HCT116 (cell line): ENCODE results near the gene GPATCH2L. TPM values are rescaled to one million over a fixed set of nuclear protein-coding genes. Genes with fewer than 3 reads are reported as not detected.

Experiments used
- ATAC-seq: fragments of 200-7000 bp; cut with Tn5 transposase; 2 replicates; pipeline ENCODE4 v1.9.1; 2020; ENCODE audit warnings: mild to moderate bottlenecking, moderate library complexity
- BruUV-seq: library from RNA; stranded (reverse); fragments of 400-500 nt; replicated peaks from 2 replicates; lab custom pipeline; 2021; lab: Mats Ljungman, UMichigan
- CTCF ChIA-PET: fragments of 300-600 bp; sonication (Branson Sonifier 250); formaldehyde crosslinking; loops from one replicate; lab custom pipeline; 2021; ENCODE audit warnings: antibody characterized with exemption; lab: Charles Lee
- POLR2A ChIA-PET: fragments of 300-600, 350-600 bp; sonication (Branson Sonifier 250); formaldehyde crosslinking; loops from one replicate; lab custom pipeline; 2021; ENCODE audit warnings: antibody characterized with exemption; lab: Charles Lee
- RAD21 ChIA-PET, 2 experiments: fragments of 300-600 bp; sonication (Branson Sonifier 250); formaldehyde crosslinking; loops; one replicate each; lab custom pipeline; 2023; ENCODE audit warnings: low total read pairs in 2 of 2; ENCODE audit not compliant: uncharacterized antibody in 2 of 2, unreplicated experiment in 2 of 2, low non-redundant PET in 1 of 2; lab: Charles Lee
- DNase-seq: peaks from one replicate; pipeline ENCODE4 v3.0.0-alpha.2; 2010; ENCODE audit warnings: low read depth, low spot score
- H2AFZ ChIP-seq: fragments of 200-600 bp; shearing (Covaris generic), sonication (generic); 2 replicates; pipeline ENCODE4 v1.6.1; 2017; ENCODE audit warnings: low read depth, mixed run types, mixed read lengths, antibody characterized with exemption, low read length; ENCODE audit not compliant: poor library complexity, severe bottlenecking
- H3K27ac ChIP-seq: 2 replicates; pipeline ENCODE4 v1.5.1; 2012; ENCODE audit warnings: low read depth, low read length
- H3K27me3 ChIP-seq: fragments of 200-600 bp; sonication (generic); 2 replicates; pipeline ENCODE4 v1.6.1; 2016; ENCODE audit warnings: mixed run types, low read length, mixed read lengths; ENCODE audit not compliant: insufficient read depth
- H3K36me3 ChIP-seq, 2 experiments: fragments of 200-500 bp in 1 of 2; fragments of 200-600 bp in 1 of 2; sonication (Bioruptor generic) in 1 of 2; sonication (generic) in 1 of 2; 2 replicates each; pipeline versions ENCODE4 v1.5.1 to v1.6.1; 2014 to 2016; ENCODE audit warnings: low read length in 2 of 2, inconsistent platforms in 1 of 2, mixed read lengths in 1 of 2, mixed run types in 1 of 2; ENCODE audit not compliant: insufficient read depth in 2 of 2, control insufficient read depth in 1 of 2
- H3K4me1 ChIP-seq, 2 experiments: fragments of 200-600 bp in 1 of 2; sonication (generic) in 1 of 2; 2 replicates each; pipeline versions ENCODE4 v1.5.1 to v1.6.1; 2012 to 2017; ENCODE audit warnings: low read length in 2 of 2, inconsistent platforms in 1 of 2, mild to moderate bottlenecking in 1 of 2, mixed read lengths in 1 of 2, mixed run types in 1 of 2, moderate library complexity in 1 of 2; ENCODE audit not compliant: insufficient read depth in 2 of 2, control insufficient read depth in 1 of 2
- H3K4me2 ChIP-seq: fragments of 200-600 bp; sonication (generic); 2 replicates; pipeline ENCODE4 v1.6.1; 2017; ENCODE audit warnings: mixed run types, low read length, mixed read lengths
- H3K4me3 ChIP-seq, 2 experiments: fragments of 200-600 bp in 1 of 2; sonication (generic) in 1 of 2; replicated peaks in 1 of 2; 2 replicates each; pipeline ENCODE4 v1.5.1; 2011 to 2016; ENCODE audit warnings: low read length in 2 of 2, control low read depth in 1 of 2, low read depth in 1 of 2, mild to moderate bottlenecking in 1 of 2, mixed read lengths in 1 of 2, mixed run types in 1 of 2
- H3K79me2 ChIP-seq: fragments of 200-600 bp; sonication (generic); 2 replicates; pipeline ENCODE4 v1.6.1; 2017; ENCODE audit warnings: mild to moderate bottlenecking, mixed run types, low read length, moderate library complexity, mixed read lengths; ENCODE audit not compliant: insufficient read depth
- H3K9ac ChIP-seq: fragments of 200-600 bp; sonication (generic); 2 replicates; pipeline ENCODE4 v1.6.1; 2016; ENCODE audit warnings: low read length, mixed read lengths
- H3K9me2 ChIP-seq: fragments of 200-600 bp; sonication (generic), shearing (Covaris generic); 2 replicates; pipeline ENCODE4 v1.6.1; 2017; ENCODE audit warnings: mixed run types, mild to moderate bottlenecking, moderate library complexity; ENCODE audit not compliant: insufficient read depth
- H3K9me3 ChIP-seq, 2 experiments: fragments of 200-500 bp in 1 of 2; fragments of 200-600 bp in 1 of 2; sonication (Bioruptor generic) in 1 of 2; sonication (generic) in 1 of 2; 2 replicates each; pipeline ENCODE4 v1.6.1; 2014 to 2017; ENCODE audit warnings: low read length in 2 of 2, mixed read lengths in 2 of 2, inconsistent platforms in 1 of 2, low read depth in 1 of 2, mild to moderate bottlenecking in 1 of 2, mixed run types in 1 of 2, moderate library complexity in 1 of 2; ENCODE audit not compliant: control insufficient read depth in 1 of 2, insufficient read depth in 1 of 2
- H4K20me1 ChIP-seq: fragments of 200-600 bp; sonication (generic), shearing (Covaris generic); 2 replicates; pipeline ENCODE4 v1.6.1; 2017; ENCODE audit warnings: mixed run types, mild to moderate bottlenecking, moderate library complexity; ENCODE audit not compliant: insufficient read depth
- CBX3 ChIP-seq: IDR thresholded peaks from 2 replicates; pipeline ENCODE4 v1.6.1; 2012; ENCODE audit warnings: low read depth
- FOSL1 ChIP-seq: IDR thresholded peaks from 2 replicates; pipeline ENCODE4 v1.6.1; 2012; ENCODE audit warnings: low read depth
- SIN3A ChIP-seq: IDR thresholded peaks from 2 replicates; pipeline ENCODE4 v1.6.1; 2012; ENCODE audit warnings: low read depth
- YY1 ChIP-seq: IDR thresholded peaks from 2 replicates; pipeline ENCODE4 v1.6.1; 2011; ENCODE audit warnings: low read length, low read depth, moderate library complexity, mild to moderate bottlenecking; ENCODE audit not compliant: insufficient replicate concordance; ENCODE audit errors: extremely low read depth
- ZNF274 ChIP-seq: fragments of 200-500 bp; sonication (Bioruptor generic); IDR thresholded peaks from 2 replicates; pipeline ENCODE4 v1.6.1; 2014; ENCODE audit warnings: mild to moderate bottlenecking, low read depth, low read length, inconsistent platforms
- intact Hi-C: fragments of 100-400 bp; cut with micrococcal nuclease; formaldehyde crosslinking; loops from 2 replicates; pipeline ENCODE4 v1.10.0; 2022
- total RNA-seq: library from RNA; stranded (reverse); gene quantifications from one replicate; pipeline ENCODE4 v1.2.1, GENCODE V29; 2021; ENCODE audit not compliant: unreplicated experiment

GPATCH2L gene
- total RNA-seq, 1 experiment from 2014 or later: 49.2 TPM

DNA sequence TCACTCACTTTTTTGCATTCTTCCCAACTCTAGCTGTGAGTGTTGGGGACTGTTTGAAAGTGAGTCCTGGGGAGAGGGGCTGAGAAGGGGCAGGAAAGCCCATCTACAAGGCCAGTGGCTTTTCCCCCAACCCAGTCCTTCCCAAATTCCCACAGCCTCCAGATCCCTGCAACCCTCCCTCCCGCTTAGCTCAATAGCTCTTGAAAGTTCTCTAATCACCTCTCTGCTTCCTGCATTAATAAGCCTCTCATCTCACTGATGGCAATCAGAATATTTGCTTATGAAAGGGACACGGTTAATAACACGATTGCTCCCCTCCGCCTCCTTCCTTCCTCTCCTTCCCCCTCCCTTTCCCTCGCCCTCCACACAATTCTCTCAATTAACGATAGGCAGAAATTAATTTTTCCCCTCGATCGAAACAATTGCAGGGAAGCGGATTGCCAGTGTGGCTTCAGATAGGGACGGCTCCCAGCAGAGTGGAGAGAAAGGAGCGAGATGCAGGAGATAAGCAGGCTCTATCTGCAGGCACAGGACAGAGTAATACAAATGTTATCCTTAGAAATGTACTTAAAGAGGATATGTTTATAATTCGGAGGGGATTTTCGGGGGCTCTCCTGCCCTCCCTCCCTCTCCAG lies 15.1 kb upstream of the GPATCH2L start:
- no peak for TF ChIP-seq YY1
- CTCF ChIA-PET: no interaction called here
- BruUV-seq: no TSS peak
- H3K27ac ChIP-seq: no peak overlapping the region
- no peaks in the 10 kb centered on the region for H3K4me1 ChIP-seq
- no peaks in the 10 kb centered on the region for H3K79me2 ChIP-seq
- no peaks in the 10 kb centered on the region for H4K20me1 ChIP-seq
- H3K4me3 ChIP-seq: no peak overlapping the region
- no peak overlapping the region for H3K4me2 ChIP-seq
- DNase-seq (no peak), ATAC-seq (no peak)
- H3K9ac ChIP-seq: no peak overlapping the region
- RAD21 ChIA-PET: no interaction called here
- POLR2A ChIA-PET: no interaction called here
- no peaks in the 10 kb centered on the region for H3K9me2 ChIP-seq
- intact Hi-C loops: no loop called here
- H3K27me3 ChIP-seq: peaks cover 43% of the 10 kb centered on the region
- H2AFZ ChIP-seq: no peak overlapping the region
- H3K9me3 ChIP-seq: no peaks in the 10 kb centered on the region
- H3K36me3 ChIP-seq: no peaks in the 10 kb centered on the region

DNA sequence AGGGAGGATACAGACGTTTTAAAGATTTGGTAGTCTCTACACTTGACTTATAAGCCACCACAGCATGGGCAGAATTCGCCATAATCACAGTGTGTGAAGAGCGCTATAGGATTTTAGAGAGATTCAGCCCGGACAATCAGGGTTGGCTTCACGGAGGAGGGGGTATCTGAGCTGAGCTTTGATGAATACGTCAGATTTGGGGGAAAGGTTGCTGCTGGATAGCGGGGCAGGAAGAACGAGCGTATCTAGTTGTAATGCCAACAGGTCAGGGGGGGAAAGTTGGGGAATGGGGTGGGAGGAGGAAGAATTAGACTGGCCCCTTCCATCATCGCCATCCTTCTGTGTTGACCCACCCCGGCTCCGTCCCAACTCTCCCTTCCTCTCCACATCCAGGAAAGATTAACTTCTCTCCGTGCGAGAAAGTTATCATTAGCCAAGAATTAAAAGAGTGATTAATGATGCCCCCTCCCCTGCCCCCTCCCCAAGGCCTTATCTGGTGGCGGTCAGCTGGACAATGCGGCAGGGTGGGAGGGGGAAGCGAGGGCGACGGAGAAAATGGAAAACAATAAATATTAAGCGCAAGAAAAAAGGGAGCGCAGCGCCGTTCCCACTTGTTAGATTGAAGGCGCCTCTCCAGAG lies 13.5 kb upstream of the GPATCH2L start:
- no peaks in the 10 kb centered on the region for H3K9me3 ChIP-seq
- ChIA-PET CTCF (no interaction called here), RAD21 (interaction anchor here (0.6 to 0.7 kb wide), 2 partner anchors 34 to 48 kb away, joined by 3 to 4 read pairs; no protein-coding TSS in a partner anchor), POLR2A (no interaction called here)
- H3K4me2 ChIP-seq: no peak overlapping the region
- no peaks in the 10 kb centered on the region for H3K36me3 ChIP-seq
- DNase-seq (no peak), ATAC-seq (no peak)
- no TSS peak for BruUV-seq
- no peaks in the 10 kb centered on the region for H3K4me1 ChIP-seq
- H3K9me2 ChIP-seq: no peaks in the 10 kb centered on the region
- no peaks in the 10 kb centered on the region for H3K79me2 ChIP-seq
- no peak overlapping the region for H3K9ac ChIP-seq
- intact Hi-C loops: no loop called here
- peaks cover 36% of the 10 kb centered on the region for H3K27me3 ChIP-seq
- H3K4me3 ChIP-seq: no peak overlapping the region
- no peak overlapping the region for H3K27ac ChIP-seq
- H4K20me1 ChIP-seq: no peaks in the 10 kb centered on the region
- TF ChIP-seq FOSL1 (no peak), CBX3 (no peak), YY1 (no peak), SIN3A (no peak), ZNF274 (no peak)
- TF ChIP-seq, all 23 proteins: peak for 0
- no peak overlapping the region for H2AFZ ChIP-seq
